A172 (cell line): Measurements from ENCODE around the gene ATP8A2. TPM values are rescaled to one million over a fixed set of nuclear protein-coding genes. Genes with fewer than 3 reads are reported as not detected.
"Not testable (repeated sequence)": the region's sequence is repeated elsewhere in the genome, so short reads cannot be mapped to it uniquely, and the experiment has no call there.

ENCODE experiments used
- DNase-seq: peaks from one replicate; pipeline ENCODE4 v3.0.0-alpha.2; 2015; ENCODE audit warnings: low spot score
- total RNA-seq: library from RNA; depleted of rRNA; stranded (reverse); fragments of >200 nt; shearing (Covaris generic); gene quantifications from 2 replicates; pipeline ENCODE4 v1.2.3, GENCODE V29; 2014; rRNA removed

ATP8A2 gene
- total RNA-seq, 1 experiment from 2014 or later = 1.1 TPM

GRCh38 chr13:26067601-26068000 lies 695.8 kb downstream of the ATP8A2 start:
- no peak for DNase-seq

- DNase-seq = not testable (repeated sequence)
Measured at GRCh38 chr13:26068372-26068771, 696.6 kb downstream of the ATP8A2 start.

- not testable (repeated sequence) for DNase-seq
Measured at GRCh38 chr13:26069642-26070041, 697.9 kb downstream of the ATP8A2 start.

GRCh38 chr13:26071691-26072090 lies 699.9 kb downstream of the ATP8A2 start:
- no peak for DNase-seq

- DNase-seq = not testable (repeated sequence)
Measured at GRCh38 chr13:26072335-26072734, 700.6 kb downstream of the ATP8A2 start.

GRCh38 chr13:26074706-26075105 lies 702.9 kb downstream of the ATP8A2 start:
- peak; percentile 63 for DNase-seq

Other genes with a start within 250 kb of the ATP8A2 start
- gene AMER2, start 199.7 kb upstream of the ATP8A2 start, total RNA-seq = not detected in 2 replicates
- 31.6 and 31.7 TPM in 2 replicates for gene MTMR6, start 84.5 kb upstream of the ATP8A2 start, total RNA-seq
- 94.9 and 102 TPM in 2 replicates for gene NUP58, start 70.3 kb upstream of the ATP8A2 start, total RNA-seq